Measurements from ENCODE around the gene ZNF229.
"Not testable (repeated sequence)": the region's sequence is repeated elsewhere in the genome, so short reads cannot be mapped to it uniquely, and the experiment has no call there.

DNA sequence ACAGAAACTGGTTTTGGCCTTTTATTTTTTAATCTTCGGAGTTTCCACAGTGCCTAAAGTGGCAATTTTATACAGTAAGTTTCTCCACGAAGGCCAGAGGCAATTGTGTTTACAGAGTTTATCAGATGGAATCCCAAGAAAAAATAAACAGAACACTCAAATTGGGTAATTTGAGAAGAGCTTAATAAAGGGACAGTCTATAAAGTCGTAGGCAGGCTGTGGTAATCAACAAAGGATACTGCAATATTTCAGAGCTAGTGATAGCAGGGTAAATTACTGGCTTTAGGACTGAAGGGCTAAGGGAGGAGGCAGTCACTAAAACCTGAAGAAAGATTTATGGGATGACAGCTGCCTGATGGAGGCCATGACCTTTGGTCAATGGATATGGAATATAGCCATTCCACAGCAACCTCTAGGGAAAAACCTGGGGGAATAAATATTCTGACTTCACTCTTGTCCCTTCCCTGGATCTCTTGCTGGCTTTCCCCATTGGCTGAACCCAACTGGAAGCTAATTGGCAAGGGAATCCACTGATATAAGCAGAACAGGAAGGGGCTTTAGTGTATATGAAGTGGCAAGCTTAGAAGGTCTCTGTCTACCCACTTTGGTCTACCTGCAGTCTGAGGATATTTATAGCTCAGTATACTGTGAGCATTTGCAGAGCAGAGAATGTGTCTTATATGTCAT is 14.5 kb upstream of the ZNF229 start:
- not testable (repeated sequence) for TF ChIP-seq POLR2A (IDR thresholded peaks at IDR 0.05)
- TF ChIP-seq, protein P1, sequence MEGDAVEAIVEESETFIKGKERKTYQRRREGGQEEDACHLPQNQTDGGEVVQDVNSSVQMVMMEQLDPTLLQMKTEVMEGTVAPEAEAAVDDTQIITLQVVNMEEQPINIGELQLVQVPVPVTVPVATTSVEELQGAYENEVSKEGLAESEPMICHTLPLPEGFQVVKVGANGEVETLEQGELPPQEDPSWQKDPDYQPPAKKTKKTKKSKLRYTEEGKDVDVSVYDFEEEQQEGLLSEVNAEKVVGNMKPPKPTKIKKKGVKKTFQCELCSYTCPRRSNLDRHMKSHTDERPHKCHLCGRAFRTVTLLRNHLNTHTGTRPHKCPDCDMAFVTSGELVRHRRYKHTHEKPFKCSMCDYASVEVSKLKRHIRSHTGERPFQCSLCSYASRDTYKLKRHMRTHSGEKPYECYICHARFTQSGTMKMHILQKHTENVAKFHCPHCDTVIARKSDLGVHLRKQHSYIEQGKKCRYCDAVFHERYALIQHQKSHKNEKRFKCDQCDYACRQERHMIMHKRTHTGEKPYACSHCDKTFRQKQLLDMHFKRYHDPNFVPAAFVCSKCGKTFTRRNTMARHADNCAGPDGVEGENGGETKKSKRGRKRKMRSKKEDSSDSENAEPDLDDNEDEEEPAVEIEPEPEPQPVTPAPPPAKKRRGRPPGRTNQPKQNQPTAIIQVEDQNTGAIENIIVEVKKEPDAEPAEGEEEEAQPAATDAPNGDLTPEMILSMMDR (IDR thresholded peaks at IDR 0.05), result not testable (repeated sequence)
